DMS79 treated with DMSO at 0.1 percent for 48 hours (cell line): ENCODE data around the gene ZNF346.

Experiments used
- DNase-seq: peaks from one replicate; lab custom pipeline; 2025; lab: John Stamatoyannopoulos, UW

ZNF346 gene

DNA sequence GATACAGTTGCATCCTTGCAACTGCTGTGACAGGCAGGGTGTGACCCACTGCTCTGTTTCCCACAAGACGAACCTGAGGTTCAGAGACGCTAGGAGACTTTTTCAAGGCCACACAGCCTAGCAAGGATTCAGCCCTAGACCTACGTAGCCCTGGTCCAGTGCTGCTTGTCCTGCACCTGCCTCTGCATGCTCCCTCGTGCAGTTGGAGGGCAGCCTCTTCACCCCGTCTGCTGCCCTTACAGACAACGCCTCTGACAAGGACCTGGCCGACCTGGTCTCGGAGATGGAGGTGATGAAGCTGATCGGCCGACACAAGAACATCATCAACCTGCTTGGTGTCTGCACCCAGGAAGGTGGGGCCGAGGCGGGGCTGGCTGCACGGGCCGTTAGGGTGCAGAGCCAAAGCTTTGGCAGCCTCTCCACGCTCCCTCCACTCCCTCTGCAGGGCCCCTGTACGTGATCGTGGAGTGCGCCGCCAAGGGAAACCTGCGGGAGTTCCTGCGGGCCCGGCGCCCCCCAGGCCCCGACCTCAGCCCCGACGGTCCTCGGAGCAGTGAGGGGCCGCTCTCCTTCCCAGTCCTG is 72.7 kb downstream of the ZNF346 start:
- DNase-seq, result no peak

DNA sequence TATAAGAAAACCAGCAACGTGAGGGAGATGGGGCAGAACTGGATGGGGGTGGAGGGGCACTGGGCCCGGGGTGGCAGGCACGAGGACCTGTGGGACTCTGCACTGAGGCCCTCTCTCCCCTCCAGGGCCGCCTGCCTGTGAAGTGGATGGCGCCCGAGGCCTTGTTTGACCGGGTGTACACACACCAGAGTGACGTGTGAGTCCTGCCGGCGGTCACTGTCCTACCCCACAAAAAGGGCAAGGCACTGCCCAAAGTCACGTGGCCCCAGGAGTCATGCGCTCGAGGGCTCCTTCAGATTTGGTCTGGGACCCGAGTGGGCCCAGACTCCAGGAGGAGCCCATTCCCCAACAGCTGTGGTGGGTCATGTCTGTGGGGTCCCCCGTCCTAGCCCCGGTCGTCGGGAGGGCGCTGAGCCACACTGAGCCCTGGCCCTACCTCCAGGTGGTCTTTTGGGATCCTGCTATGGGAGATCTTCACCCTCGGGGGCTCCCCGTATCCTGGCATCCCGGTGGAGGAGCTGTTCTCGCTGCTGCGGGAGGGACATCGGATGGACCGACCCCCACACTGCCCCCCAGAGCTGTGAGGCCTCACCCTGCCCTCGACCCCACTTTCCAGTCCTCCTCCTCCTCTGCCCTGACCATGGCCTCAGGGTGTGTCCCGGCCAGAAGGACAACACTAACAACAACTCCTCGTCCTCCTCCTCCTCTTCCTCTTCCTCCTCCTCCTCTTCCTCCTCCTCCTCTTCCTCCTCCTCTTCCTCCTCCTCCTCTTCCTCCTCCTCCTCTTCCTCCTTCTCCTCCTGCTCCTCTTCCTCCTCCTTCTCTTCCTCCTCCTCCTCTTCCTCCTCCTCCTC is 73.9 kb downstream of the ZNF346 start:
- no peak for DNase-seq

DNA sequence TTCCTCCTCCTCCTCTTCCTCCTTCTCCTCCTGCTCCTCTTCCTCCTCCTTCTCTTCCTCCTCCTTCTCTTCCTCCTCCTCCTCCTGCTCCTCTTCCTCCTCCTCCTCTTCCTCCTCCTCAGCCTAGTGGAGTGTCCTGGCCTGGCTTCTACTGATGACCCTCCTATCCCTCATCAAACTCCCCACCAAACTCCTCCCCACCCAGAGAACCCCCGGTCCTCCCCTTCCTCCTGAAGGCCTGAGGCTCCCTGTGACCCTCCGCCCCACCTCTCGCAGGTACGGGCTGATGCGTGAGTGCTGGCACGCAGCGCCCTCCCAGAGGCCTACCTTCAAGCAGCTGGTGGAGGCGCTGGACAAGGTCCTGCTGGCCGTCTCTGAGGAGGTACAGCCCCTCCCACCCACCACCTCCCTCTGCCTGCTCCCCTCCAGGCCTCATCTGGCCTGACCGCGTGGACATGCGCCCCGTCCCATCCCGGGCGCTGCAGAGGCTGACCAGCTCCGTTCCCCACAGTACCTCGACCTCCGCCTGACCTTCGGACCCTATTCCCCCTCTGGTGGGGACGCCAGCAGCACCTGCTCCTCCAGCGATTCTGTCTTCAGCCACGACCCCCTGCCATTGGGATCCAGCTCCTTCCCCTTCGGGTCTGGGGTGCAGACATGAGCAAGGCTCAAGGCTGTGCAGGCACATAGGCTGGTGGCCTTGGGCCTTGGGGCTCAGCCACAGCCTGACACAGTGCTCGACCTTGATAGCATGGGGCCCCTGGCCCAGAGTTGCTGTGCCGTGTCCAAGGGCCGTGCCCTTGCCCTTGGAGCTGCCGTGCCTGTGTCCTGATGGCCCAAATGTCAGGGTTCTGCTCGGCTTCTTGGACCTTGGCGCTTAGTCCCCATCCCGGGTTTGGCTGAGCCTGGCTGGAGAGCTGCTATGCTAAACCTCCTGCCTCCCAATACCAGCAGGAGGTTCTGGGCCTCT is 74.8 kb downstream of the ZNF346 start:
- DNase-seq, result no peak

DNA sequence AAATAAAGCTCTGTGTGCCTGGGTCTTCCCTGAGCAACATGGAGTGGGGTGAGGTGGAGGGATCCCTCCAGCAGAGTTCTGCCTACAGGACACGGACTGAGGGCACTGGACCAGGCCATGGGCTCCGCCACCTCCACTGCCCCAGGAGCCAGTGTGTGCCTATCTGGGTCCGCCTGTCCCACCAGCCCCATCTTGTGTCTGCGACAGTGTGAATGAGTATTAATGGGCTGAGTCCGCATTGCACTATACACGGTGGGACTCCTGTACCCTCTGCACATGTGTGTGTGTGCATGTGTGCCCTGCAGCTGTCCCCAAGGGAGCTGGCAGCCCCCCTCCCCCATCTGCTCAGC is 75.6 kb downstream of the ZNF346 start:
- DNase-seq, result no peak

DNA sequence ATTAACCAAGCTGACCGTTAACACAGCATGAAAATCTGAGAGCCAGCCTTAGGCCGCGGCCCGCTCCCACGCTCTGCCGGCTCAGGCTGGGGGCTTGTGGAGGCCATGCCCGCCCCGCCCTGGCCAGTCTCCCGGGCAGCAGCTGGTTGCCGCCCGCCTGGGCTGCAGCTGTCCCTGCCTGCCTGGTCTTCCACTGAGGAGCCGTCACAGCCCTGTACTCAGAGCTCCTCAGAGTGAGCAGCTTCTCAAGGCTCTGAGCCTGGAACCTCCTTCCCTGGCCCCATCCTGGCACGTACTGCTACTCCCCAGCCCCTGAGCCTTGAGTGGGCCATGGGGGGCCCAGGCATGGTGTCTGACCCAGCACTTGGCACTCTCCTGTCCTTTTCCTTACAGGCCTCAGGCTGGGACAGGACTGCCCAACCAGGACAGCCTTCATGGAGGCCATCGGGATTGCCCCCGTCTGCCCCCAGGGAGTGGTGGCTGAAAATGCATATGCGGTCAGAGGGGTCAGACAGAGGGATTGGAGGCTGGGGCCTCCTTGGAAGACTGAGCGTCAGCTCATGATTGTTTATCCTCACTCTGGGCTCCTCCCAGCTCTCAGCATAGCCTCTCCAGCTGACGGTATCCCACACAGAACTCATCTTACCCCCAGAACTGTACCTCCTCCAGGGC is 76.1 kb downstream of the ZNF346 start:
- no peak for DNase-seq

DNA sequence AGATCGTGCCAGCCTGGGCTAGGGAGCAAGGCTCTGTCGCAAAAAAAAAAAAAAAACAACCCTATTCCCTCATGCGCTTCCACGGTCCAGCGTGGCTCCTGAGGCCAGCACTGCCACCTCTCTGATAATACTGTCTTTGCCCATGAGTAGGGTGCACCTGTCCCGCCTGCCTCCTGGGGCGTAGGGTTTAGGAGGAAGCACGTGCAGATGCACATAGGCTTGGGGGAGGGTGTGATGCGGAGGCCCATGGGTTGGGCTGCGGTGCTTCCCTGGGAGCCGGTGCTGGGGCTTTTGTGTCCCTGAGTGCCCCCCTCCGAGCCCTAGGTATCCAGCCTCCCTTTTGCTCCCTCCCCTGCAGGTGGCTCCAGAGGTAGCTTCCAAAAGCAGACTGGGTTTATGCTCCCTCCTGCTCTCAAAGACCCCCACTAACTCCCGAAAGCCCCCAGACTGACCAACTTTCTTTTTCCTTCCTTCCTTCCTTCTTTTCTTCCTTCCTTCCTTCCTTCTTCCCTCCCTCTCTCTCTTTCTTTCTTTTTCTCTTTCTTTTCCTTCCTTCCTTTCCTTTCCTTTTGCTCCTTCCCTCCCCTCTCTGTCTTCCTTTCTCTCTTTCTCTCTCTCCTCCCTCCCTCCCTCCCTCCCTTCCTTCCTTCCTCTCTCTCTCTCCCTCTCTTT is 77.1 kb downstream of the ZNF346 start:
- DNase-seq, result no peak

DNA sequence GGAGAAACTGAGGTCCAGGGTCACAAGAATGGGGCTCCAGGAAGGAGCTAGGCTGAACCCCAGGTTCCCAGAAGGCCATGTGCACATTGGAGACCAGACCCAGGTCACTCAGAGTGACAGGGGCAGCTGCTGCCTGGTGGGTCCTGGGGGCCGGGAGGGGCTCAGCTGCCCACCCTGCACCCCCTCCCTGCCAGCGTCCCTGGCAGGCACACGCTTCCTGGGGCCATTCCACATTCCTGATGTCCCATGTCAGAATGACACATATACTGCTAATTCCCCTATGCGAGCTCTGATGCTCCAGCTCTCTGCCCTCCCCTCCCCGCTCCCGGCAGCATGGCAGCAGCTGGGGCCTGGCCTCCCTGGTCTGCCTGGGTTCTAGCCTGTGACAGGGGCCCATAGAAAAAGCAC is 78.2 kb downstream of the ZNF346 start:
- DNase-seq, result no peak

DNA sequence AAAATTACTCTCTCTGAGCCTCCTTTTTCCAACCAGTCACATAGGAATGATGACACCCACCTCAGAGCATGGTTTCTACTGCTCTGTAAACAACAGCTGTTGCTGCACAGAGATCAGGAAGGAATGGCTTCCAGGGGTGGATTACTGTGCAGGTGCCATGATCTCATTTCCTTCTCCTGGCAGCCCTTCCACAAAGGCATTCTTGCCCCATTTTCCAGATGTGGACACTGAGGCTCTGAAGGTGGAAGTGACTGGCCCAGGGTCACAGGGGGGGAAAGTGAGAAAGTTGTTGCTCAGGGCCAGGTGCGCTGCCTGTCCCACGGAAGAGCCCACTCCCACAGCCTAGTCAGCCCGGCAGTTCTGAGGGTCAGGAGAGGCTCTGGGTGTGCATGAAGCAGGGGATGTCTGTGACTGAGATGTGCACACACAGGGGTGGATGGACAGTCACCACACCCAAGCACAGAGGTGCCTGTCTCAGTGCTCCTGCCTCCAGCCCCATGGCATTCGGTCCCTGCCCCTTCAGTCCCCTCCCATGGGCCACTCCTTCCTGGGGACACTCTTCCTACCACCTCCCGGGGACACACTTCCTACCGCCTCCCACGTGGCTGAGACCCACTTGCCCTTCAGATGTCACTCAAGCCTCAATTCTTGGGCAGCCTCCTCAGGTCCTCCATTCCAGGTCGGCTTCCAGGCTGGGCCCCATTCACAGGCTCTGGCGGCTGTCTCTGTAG is 81.2 kb downstream of the ZNF346 start:
- DNase-seq, result no peak

DNA sequence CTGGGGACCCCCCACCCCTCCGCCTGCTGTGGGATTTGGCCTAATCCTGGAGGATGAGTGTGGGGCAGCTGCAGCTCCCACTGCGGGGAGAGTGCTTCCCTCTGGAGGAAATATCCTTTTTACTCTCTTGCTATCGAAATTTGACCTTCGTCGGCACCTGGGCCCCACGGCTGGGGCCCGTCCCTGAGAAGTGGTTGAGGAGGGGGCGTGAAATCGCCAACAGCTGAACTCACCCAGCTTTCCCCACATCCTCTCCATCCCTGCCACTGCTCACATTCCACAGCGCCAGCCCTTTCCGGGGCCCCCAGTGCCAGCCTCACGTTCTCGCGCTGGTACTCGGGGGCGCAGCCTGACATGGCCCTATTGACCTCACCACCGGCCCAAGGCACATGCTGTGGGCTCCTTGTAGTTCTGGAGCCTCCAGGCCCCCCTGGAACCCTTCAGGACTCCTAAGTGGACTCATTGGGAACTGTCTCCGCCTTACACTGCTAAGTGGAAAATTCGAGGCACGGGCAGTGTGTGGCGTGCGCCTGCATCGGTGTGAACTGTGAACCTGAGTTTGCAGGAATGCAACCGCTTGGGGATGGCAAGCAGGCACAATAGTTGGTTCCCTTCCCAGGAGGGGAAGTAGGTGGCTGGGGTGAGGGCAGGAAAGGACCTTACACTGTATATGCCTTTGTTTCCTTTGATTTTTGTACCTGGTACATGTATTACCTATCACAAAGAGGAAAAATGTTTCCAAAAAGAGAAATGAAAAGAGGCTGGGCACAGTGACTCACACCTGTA is 83.4 kb downstream of the ZNF346 start:
- DNase-seq, result no peak

DNA sequence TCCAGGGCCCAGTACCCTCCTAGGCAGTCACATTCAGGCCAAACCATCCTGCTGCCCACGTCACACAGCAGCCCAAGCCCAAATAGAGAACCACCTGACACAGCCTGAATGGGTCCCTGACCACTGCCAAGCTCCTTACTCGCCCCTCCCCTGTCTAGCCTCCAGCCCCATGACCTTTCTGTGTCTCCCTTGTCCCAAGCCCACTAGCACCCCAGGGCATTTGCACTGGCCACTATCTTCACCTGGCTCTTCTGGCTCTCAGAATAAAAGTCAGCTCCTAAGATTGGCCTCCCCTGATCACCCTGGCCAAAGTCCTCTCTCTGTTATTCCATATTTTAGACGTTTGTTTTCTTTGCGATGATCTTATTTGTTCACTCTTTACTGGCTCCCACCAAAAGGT is 84.7 kb downstream of the ZNF346 start:
- DNase-seq, result no peak

DNA sequence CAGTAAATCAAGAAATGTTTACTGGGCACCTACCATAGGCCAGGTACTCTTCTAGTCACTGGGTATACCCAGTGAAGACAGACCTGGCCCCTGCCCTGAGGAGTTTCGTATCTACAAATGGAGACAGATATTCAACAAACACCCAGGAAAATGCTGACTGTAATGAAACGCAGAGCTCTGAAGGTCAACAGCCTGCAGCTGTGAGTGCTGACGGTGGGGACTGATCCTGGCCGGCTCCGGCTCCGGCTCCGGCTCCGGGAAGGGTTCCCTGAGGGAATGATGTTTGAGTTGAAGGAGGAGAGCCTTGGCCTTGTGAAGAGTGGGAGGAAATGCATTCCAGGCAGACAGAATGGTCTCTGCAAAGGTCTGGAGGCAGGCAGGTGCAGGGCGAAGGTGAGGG is 87.3 kb downstream of the ZNF346 start:
- DNase-seq, result no peak

DNA sequence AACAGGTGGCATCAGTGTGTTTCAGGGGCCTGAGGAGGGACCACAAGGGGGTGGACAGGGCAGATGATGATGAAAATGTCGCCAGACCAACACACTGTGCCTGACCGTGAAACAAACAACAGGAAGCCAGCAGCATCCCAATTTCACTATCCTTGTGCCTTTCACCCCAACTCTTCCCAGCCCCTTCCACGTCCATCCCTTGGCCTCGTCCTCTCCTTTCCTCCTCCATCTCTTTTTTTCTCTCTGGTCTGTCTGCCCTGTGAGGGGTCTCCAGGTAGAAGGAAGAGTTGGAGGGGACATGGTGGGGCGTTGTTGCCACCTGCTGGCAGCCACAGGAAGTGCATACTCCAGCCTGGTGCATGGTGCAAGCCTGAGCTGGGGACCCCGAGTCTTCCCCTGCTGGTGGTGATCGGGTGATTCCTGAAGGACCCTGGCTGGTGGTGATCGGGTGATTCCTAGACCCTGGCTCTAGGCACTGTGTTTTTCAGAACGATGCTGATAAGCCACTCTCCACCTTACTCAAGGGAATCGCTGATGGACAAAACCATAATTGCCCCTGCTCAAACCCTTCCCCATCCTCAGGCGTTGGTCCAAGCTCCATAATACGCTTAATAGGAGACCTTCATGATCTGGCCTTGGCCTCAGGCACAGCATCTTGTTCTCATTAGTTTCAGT is 89.4 kb downstream of the ZNF346 start:
- DNase-seq, result peak; percentile 23

DNA sequence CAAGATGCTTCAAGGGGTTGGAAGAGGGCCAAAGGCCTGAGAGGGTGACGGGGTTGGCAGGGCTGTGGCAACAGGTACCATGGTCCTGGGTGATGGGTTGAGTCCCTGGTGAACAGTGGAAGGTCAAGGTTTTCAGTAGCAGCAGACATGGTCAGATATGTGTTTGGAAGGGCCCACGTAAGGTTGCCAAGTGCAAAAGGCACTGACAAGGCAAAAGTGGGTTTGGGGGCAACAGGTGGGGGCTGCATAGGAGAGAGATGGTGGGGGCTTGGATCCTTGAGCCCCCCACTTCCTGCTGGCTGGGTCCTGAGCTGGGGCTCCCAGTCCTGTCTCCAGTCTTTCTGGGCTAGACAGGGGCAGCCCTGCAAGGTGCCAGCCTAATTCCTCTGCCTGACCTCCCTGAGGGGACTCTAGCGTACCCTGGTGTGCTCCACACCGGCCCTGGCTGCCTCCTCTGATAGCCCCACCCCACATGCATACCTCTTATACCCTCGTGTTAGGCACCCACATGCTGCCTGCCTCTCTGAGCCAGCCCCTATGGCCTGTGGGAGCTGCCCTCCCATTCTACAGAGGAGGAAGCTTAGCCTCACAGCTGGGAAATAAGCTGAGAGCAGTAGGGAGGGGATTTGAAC is 90.2 kb downstream of the ZNF346 start:
- DNase-seq, result no peak

DNA sequence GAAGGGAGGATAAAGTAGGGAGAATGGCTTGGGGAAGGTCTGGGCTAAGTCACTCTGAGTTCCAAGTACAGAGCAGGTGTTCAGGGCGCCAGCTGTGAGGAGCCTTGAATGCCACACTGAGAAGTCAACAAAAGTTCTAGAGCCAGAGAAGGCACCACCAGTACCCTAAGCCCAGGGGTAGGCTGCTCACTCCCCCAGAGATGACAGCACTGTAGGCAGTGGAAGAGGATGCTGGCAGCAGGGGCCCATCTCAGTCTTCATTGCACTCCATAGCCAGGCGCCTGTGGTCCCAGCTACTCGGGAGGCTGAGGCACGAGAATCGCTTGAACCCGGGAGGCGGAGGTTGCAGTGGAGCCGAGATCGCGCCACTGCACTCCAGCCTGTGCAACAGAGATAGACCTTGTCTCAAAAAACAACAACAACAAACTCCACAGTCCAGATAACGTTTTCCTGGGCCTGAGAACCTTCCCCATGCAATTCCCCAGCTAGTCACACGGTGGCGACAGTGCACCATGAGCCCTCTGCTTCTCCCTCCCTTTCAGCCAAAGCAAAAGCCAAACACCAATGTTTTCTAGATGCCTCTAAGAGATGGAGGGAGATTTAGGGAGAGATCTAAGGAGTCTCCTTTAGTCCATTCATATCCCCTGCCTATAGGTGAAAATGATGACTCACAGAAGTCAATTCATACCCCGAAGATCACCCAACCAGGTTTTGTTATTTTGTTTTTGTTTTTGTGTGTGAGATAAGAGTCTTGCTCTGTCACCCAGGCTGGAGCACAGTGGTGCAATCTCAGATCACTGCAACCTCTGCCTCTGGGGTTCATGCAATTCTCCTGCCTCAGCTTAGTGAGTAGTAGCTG is 91.3 kb downstream of the ZNF346 start:
- peak; percentile 47 for DNase-seq

DNA sequence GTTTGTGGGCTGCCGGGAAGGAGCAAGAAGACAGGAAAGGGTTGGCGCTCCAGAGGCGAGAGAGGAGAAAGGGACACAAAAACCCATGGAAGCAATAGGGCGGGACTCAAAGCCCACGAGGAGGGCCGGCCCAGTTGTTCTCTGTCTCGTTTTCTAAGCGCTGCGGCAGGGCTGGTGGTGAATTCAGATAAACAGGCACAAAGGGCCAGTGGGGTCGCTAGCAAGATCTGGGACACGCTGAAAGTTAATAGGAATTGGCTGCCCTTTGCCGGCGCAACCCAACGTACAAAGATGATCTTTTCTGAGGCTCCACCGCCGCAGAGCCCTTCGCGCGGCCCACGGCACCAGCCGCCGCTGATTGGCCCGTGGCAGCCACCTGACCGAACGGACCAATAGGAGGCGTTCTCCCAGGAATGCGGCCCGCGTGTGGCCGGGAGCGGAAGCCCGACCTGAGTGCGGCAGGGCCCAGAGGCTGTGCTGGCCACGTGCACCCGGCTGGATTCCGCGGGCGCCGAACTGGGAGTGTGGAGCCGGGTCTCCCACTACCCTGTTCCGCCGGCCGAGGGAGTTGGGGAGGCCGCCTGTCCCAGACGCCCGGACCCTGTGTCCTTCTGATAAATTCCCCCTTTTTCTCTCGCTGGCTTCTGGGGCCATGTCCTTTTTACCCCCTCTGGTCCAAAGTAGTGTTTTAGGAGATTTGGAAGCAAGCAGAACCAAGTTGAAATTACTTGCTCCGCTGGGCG is 94.3 kb downstream of the ZNF346 start:
- no peak for DNase-seq

DNA sequence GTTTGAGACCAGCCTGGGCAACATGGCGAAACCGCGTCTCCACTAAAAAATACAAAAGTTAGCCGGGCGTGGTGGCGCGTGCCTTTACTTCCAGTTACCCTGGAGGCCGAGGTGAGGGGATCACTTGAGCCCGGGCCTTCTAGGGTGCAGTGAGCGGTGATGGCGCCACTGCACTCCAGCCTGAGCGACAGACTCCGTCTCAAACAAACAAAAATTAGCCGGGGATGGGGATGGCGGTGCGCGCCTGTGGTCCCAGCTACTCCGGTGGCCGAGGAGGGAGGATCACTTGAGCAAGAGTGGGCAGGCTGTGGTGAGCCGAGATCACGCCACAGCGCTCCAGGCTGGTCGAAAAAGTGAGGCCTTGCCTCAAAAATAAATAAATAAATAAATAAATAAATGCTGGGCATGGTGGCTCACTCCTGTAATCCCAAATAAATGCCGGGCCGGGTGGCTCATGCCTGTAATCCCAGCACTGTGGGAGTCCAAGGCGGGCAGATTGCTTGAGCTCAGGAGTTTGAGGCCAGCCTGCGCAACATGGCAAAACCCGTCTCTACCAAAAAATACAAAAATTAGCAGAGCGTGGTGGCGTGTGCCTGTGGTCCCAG is 95.0 kb downstream of the ZNF346 start:
- DNase-seq, result no peak

DNA sequence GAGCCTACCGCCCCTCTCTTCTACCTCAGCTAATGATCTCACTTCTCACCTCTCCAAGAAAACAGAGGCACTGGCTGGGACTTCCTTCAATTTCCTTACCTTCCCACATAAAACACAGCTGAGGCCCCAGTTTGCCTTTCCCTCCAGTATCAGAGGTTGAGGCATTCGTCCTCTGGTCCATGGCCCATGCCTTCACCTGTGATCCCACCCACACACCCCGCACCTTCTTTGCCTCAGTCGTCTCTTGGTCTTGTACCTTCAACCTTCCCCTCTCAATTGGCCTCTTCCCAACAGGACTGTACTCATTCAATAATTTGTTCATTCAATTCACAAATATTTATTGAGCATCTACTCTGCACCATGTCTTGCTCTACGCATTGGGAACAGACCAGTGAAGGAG is 100.1 kb downstream of the ZNF346 start:
- no peak for DNase-seq
